Measurements from ENCODE around the gene TBC1D14. TPM values are rescaled to one million over a fixed set of nuclear protein-coding genes. Genes with fewer than 3 reads are reported as not detected.
"Not testable (repeated sequence)": the region's sequence is repeated elsewhere in the genome, so short reads cannot be mapped to it uniquely, and the experiment has no call there.

TBC1D14 gene
- polyA plus RNA-seq, 3 donors: 36.3 to 44.7 (median 39.3) TPM

DNA sequence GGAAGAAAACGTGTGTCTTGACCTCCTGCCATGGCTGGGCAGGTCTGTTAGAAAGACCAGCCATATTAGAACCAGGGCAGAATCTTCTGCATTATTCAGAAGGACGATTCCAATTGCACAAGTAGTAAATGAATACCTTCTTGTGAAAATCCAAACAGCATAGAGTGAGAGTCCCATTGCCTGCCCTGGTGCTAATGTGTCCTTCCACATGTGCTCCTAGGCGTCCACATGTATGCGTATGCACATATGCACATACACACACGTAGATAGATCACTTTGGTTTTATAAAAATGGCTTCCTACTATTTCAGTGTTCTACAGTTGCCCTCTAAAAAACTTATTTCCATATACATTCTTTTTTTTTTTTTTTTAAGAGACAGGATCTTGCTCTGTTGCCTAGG is 168.4 kb downstream of the TBC1D14 start:
- no peak overlapping the region for H2AFZ ChIP-seq (ENCODE audit: insufficient read depth, low read depth, low read length, poor library complexity, severe bottlenecking)
- H3K36me3 ChIP-seq (replicated peaks in 1 of 2; ENCODE audit: control insufficient read depth in 1 of 2, insufficient read depth in 2 of 2, low read length in 2 of 2): no peaks in the 10 kb centered on the region
- peaks cover 6% of the 10 kb centered on the region for H3K4me1 Mint-ChIP-seq
- TF ChIP-seq, protein P1, sequence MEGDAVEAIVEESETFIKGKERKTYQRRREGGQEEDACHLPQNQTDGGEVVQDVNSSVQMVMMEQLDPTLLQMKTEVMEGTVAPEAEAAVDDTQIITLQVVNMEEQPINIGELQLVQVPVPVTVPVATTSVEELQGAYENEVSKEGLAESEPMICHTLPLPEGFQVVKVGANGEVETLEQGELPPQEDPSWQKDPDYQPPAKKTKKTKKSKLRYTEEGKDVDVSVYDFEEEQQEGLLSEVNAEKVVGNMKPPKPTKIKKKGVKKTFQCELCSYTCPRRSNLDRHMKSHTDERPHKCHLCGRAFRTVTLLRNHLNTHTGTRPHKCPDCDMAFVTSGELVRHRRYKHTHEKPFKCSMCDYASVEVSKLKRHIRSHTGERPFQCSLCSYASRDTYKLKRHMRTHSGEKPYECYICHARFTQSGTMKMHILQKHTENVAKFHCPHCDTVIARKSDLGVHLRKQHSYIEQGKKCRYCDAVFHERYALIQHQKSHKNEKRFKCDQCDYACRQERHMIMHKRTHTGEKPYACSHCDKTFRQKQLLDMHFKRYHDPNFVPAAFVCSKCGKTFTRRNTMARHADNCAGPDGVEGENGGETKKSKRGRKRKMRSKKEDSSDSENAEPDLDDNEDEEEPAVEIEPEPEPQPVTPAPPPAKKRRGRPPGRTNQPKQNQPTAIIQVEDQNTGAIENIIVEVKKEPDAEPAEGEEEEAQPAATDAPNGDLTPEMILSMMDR (IDR thresholded peaks at IDR 0.05): no peak
- 75% methylated on average over 3 of the region's 5 CpGs for WGBS (ENCODE audit: insufficient coverage)
- H3K36me3 Mint-ChIP-seq: no peaks in the 10 kb centered on the region
- H3K27me3 ChIP-seq (ENCODE audit: control insufficient read depth in 2 of 2, insufficient read depth in 2 of 2, low read length in 2 of 2): peaks cover 0 to 8% of the 10 kb centered on the region in 2 donors
- H3K4me3 Mint-ChIP-seq: no peak overlapping the region
- no peaks in the 10 kb centered on the region for H3K79me2 ChIP-seq (ENCODE audit: insufficient read depth, low read length)
- H3K9ac ChIP-seq (ENCODE audit: insufficient read depth, low read length, poor library complexity, severe bottlenecking): no peak overlapping the region
- no peaks in the 10 kb centered on the region for H4K20me1 ChIP-seq (ENCODE audit: insufficient read depth, low read length)
- H3K27ac Mint-ChIP-seq: no peak overlapping the region
- intact Hi-C loops (cut with micrococcal nuclease): no loop called here
- H3K9me3 Mint-ChIP-seq: peaks cover 2 to 13% (median 5%) of the 10 kb centered on the region in 7 donors
- peaks cover 29 to 44% (median 31%) of the 10 kb centered on the region in 3 donors for H3K27me3 Mint-ChIP-seq (ENCODE audit: low read depth in 3 of 3)
- no peak for DNase-seq
- no peaks in the 10 kb centered on the region for H3K9me3 ChIP-seq (replicated peaks in 1 of 2; ENCODE audit: control insufficient read depth in 1 of 2, insufficient read depth in 1 of 2, low read length in 2 of 2)
- no peak overlapping the region for H3K4me2 ChIP-seq (replicated peaks; ENCODE audit: extremely low read depth, low read length, poor library complexity, severe bottlenecking)
- H3K27ac ChIP-seq (ENCODE audit: low read depth in 1 of 2, low read length in 2 of 2): no peak overlapping the region
- no peaks in the 10 kb centered on the region for H3K4me1 ChIP-seq (ENCODE audit: control insufficient read depth in 1 of 2, insufficient read depth in 2 of 2, low read length in 2 of 2)
- H3K4me3 ChIP-seq (replicated peaks in 1 of 3; ENCODE audit: low read depth in 2 of 3, low read length in 3 of 3): no peak overlapping the region

DNA sequence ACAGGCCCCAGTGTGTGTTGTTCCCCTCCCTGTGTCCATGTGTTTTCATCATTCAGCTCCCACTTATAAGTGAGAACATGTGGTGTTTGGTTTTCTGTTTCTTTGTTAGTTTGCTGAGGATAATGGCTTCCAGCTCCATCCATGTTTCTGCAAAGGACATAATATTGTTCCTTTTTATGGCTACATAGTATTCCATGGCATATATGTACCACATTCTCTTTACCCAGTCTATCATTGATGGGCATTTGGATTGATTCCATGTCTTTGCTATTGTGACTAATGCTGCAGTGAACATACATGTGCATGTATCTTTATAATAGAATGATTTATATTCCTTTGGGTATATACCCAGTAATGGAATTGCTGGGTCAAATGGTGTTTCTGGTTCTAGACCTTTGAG is 169.9 kb downstream of the TBC1D14 start:
- DNase-seq; H3K4me1 ChIP-seq (ENCODE audit: control insufficient read depth in 1 of 2, insufficient read depth in 2 of 2, low read length in 2 of 2); H3K36me3 Mint-ChIP-seq; H3K4me1 Mint-ChIP-seq; H3K36me3 ChIP-seq (replicated peaks in 1 of 2; ENCODE audit: control insufficient read depth in 1 of 2, insufficient read depth in 2 of 2, low read length in 2 of 2); H2AFZ ChIP-seq (ENCODE audit: insufficient read depth, low read depth, low read length, poor library complexity, severe bottlenecking); H3K4me3 ChIP-seq (replicated peaks in 1 of 3; ENCODE audit: low read depth in 2 of 3, low read length in 3 of 3); intact Hi-C loops (cut with micrococcal nuclease); H3K27ac Mint-ChIP-seq; H3K4me3 Mint-ChIP-seq; H4K20me1 ChIP-seq (ENCODE audit: insufficient read depth, low read length); H3K9me3 ChIP-seq (replicated peaks in 1 of 2; ENCODE audit: control insufficient read depth in 1 of 2, insufficient read depth in 1 of 2, low read length in 2 of 2); H3K4me2 ChIP-seq (replicated peaks; ENCODE audit: extremely low read depth, low read length, poor library complexity, severe bottlenecking); H3K9ac ChIP-seq (ENCODE audit: insufficient read depth, low read length, poor library complexity, severe bottlenecking); H3K27ac ChIP-seq (ENCODE audit: low read depth in 1 of 2, low read length in 2 of 2); H3K79me2 ChIP-seq (ENCODE audit: insufficient read depth, low read length): not testable (repeated sequence)
- H3K27me3 ChIP-seq (ENCODE audit: control insufficient read depth in 2 of 2, insufficient read depth in 2 of 2, low read length in 2 of 2): peaks cover under 1 to 23% of the 10 kb centered on the region in 2 donors
- peaks cover 39 to 51% (median 40%) of the 10 kb centered on the region in 3 donors for H3K27me3 Mint-ChIP-seq (ENCODE audit: low read depth in 3 of 3)
- H3K9me3 Mint-ChIP-seq: peaks cover 2 to 15% (median 5%) of the 10 kb centered on the region in 7 donors

DNA sequence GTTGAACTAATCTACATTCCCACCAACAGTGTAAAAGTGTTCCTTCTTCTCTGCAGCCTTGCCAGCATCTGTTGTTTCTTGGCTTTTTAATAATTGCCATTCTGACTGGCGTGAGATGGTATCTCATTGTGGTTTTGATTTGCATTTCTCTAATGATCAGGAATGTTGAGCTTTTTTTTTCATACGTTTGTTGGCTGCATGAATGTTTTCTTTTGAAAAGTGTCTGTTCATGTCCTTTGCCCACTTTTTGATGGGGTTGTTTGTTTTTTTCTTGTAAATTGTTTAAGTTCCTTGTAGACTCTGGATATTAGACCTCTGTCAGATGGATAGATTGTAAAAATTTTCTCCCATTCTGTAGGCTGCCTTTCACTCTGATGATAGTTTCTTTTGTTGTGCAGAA is 170.3 kb downstream of the TBC1D14 start:
- not testable (repeated sequence) for H3K79me2 ChIP-seq (ENCODE audit: insufficient read depth, low read length); H3K36me3 ChIP-seq (replicated peaks in 1 of 2; ENCODE audit: control insufficient read depth in 1 of 2, insufficient read depth in 2 of 2, low read length in 2 of 2); H3K9ac ChIP-seq (ENCODE audit: insufficient read depth, low read length, poor library complexity, severe bottlenecking); H3K36me3 Mint-ChIP-seq; H3K4me1 ChIP-seq (ENCODE audit: control insufficient read depth in 1 of 2, insufficient read depth in 2 of 2, low read length in 2 of 2); H4K20me1 ChIP-seq (ENCODE audit: insufficient read depth, low read length); H3K4me3 ChIP-seq (replicated peaks in 1 of 3; ENCODE audit: low read depth in 2 of 3, low read length in 3 of 3); H3K9me3 ChIP-seq (replicated peaks in 1 of 2; ENCODE audit: control insufficient read depth in 1 of 2, insufficient read depth in 1 of 2, low read length in 2 of 2); H3K27ac ChIP-seq (ENCODE audit: low read depth in 1 of 2, low read length in 2 of 2); H2AFZ ChIP-seq (ENCODE audit: insufficient read depth, low read depth, low read length, poor library complexity, severe bottlenecking); H3K4me3 Mint-ChIP-seq; DNase-seq; H3K4me1 Mint-ChIP-seq; H3K27ac Mint-ChIP-seq; H3K4me2 ChIP-seq (replicated peaks; ENCODE audit: extremely low read depth, low read length, poor library complexity, severe bottlenecking)
- peaks cover 3 to 27% of the 10 kb centered on the region in 2 donors for H3K27me3 ChIP-seq (ENCODE audit: control insufficient read depth in 2 of 2, insufficient read depth in 2 of 2, low read length in 2 of 2)
- WGBS (ENCODE audit: insufficient coverage): 90% methylated on average over 2 of the region's 2 CpGs
- intact Hi-C loops (cut with micrococcal nuclease): loop anchor here in 1 of 2 donors (5.0 kb wide), 1 partner anchor 358 kb away; no protein-coding TSS in a partner anchor
- Mint-ChIP-seq H3K9me3 (peaks cover 2 to 15% (median 5%) of the 10 kb centered on the region in 7 donors), H3K27me3 (ENCODE audit: low read depth in 3 of 3) (peaks cover 43 to 55% (median 44%) of the 10 kb centered on the region in 3 donors)

Measured in CD14-positive monocyte (primary cell).